ENCODE results near the gene GBP7.
"Not testable (repeated sequence)": the region's sequence is repeated elsewhere in the genome, so short reads cannot be mapped to it uniquely, and the experiment has no call there.

DNA sequence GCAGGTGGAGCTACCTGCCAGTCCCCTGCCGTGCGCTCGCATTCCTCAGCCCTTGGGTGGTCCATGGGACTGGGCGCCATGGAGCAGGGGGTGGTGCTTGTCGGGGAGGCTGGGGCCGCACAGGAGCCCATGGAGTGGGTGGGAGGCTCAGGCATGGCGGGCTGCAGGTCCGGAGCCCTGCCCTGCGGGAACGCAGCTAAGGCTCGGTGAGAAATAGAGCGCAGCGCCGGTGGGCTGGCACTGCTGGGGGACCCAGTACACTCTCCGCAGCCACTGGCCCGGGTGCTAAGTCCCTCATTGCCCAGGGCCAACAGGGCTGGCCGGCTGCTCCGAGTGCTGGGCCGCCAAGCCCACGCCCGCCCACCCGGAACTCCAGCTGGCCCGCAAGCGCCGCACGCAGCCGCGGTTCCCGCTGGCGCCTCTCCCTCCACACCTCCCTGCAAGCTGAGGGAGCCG, 47.8 kb downstream of the GBP7 start:
- TF ChIP-seq, protein P1, sequence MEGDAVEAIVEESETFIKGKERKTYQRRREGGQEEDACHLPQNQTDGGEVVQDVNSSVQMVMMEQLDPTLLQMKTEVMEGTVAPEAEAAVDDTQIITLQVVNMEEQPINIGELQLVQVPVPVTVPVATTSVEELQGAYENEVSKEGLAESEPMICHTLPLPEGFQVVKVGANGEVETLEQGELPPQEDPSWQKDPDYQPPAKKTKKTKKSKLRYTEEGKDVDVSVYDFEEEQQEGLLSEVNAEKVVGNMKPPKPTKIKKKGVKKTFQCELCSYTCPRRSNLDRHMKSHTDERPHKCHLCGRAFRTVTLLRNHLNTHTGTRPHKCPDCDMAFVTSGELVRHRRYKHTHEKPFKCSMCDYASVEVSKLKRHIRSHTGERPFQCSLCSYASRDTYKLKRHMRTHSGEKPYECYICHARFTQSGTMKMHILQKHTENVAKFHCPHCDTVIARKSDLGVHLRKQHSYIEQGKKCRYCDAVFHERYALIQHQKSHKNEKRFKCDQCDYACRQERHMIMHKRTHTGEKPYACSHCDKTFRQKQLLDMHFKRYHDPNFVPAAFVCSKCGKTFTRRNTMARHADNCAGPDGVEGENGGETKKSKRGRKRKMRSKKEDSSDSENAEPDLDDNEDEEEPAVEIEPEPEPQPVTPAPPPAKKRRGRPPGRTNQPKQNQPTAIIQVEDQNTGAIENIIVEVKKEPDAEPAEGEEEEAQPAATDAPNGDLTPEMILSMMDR (IDR thresholded peaks at IDR 0.05) = not testable (repeated sequence)
- not testable (repeated sequence) for TF ChIP-seq POLR2A (IDR thresholded peaks at IDR 0.05)
